ENCODE results near the gene UBA1.

Gene UBA1

DNA sequence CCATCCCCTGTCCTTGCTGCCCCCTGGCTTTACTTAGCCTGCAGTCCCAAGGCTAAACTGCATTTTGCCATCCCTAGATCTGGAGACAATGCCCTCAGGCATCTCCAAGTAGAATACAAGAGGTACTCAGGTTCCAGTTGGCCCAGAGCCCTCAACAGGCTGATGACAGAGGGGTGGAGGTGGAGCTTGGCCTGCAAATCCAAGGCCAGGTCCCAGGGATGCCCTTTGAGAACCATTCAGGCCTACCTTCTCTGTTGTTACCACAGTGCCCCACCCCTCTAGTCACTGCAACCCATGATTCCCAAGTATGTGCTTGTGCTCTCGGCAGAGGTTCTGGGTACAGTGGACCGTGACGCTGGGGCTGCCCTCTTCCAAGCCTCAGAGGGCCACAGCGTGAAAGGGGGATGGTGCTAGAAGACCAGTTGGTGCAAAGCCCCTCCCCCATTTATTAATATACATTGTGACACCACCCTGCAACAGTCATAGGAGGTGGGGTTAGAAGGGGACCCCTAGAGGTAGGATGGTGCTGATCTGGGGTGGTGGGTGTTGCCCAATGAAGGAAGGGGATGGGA, 6.4 kb upstream of the UBA1 start:
- DNase-seq (ENCODE audit: low read depth in 3 of 3): no peak

DNA sequence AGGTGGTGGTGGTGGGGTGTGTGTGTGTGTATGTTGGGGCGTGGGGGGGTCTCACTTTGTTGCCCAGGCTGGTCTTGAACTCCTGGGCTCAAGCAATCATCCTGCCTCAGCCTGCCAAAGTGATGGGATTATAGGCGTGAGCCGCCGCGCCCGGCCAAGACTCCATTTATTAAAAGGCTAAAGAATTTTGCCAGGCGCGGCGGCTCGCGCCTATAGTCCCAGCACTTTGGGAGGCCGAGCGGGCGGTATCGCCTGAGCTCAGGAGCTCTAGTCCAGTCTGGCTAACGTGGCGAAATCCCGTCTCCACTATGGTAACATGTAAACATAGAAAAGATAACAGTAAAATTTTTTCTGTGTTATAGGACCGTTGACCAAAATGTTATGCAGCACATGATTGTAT, 3.7 kb upstream of the UBA1 start:
- no peak for DNase-seq (ENCODE audit: low read depth in 3 of 3)

DNA sequence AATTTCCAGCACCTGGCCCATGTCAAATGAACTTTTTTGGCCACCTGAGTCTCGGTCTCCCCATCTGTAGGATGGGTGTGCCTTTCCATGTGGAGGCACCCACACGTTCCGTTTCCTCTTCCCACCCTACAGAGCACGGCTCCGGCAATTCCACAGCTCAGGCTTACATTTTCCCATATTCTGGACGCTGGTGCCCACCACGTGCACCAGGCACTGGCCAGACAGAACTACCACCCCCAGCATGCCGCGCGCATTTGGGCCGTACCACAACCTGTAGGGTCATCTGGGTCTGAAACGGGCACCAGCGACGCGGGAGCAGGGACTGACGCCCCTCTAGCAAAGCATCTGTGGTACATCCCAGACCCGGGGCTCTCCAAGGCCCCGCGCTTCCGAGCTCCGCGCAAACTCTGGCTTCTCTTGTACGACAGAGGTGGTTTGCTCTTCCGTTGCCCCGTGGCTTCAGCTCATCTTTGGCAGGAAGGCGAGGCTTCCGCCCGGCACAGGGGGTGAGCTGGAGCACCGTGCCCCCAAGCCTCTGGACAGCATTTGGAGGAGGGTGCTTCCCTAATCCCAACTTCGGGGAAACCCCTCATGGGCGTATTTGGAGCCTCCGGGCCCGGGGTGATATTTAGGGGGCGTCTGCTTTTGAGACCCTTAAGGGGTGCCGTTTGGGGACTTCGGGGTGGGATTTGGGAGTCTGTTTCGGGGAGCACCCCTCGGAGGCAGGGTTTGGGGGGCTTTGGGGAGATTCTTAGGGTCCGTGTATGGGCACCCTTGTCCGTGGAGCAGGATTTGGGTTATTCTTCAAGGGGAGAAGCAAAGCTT, 3.0 kb upstream of the UBA1 start:
- DNase-seq (ENCODE audit: low read depth in 3 of 3): peak; percentile 48 to 66 (median 66)

- peak in 2 of 3 experiments; percentile 23 to 35 for DNase-seq (ENCODE audit: low read depth in 3 of 3)
These were observed 2.3 kb upstream of the UBA1 start for GRCh38 chrX:47191331-47191730.

- DNase-seq (ENCODE audit: low read depth in 3 of 3): no peak
These were observed 1.7 kb upstream of the UBA1 start for GRCh38 chrX:47191806-47192401.

- no peak for DNase-seq (ENCODE audit: low read depth in 3 of 3)
These were observed 662 bp downstream of the UBA1 start for GRCh38 chrX:47194194-47194787.

DNA sequence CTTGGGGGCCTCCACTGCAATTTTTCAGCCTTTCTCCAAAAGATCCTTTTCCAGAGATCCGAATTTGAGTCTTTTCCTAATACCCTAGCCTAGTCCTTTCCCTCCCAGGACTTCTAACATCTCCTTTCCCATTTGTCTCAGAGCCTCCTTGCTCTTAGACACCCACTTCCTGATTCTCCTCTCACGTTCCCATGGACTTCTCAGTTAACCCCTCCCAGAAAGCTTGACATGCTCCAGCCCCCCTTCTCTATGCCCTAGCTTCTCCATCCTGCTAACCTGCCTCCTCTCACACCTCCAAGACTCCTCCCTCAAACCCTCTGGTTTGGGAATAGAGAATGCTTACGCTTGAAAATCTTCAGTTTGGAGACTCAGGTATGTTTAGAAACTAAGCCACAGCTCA, 2.5 kb downstream of the UBA1 start:
- no peak for DNase-seq (ENCODE audit: low read depth in 3 of 3)

DNA sequence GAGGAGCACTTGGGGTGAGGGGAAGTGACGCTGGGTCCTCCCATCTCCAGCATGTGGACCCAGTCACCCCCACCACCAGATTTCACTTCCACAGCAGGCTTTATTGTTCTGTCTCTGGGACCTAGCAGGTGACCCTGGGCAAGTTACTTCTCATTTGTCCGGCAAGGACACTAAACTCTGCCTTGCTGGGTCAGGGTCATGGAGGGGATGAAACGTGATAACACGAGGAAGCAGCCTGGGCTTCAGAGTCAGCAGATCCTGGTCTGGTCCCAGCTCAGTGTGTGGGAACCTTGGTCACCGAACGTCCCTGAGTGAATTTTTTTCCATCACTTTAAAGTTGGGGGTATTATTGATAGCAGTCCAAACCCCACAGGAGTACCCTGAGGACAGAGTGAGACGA, 3.9 kb downstream of the UBA1 start:
- DNase-seq (ENCODE audit: low read depth in 3 of 3): no peak

DNA sequence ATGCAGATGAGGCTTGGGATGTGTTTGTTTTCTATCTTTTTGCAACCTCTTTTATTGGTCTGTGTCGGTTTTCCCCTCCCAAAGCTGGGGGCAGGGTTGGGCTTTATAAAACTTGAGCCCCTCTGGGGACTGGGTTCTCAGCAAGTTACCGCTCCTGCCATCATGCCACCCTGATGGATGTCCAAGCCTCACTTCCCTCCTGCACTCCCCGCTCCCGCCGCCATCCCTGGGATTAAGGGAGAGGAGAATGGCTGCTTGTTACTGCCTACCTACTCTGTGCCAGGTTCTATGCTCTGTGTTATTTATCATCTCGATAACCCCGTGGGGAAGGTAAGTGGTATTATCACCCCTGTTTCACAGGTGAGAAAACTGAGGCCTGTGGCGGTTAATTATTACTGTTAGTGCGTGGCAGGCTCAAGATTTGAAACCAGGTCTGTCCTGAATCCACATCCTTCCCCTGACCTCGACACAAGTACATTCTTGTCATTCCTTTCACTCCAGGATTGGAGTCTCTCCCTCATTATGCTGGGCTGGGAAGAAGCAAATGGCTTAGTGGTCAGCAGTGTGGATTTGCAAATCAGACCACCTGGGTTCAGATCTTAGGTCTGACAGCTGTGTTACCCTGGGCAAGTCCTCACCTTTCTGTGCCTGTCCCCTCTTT, 4.5 kb downstream of the UBA1 start:
- no peak for DNase-seq (ENCODE audit: low read depth in 3 of 3)

GRCh38 chrX:47198687-47199080, 5.1 kb downstream of the UBA1 start:
- no peak for DNase-seq (ENCODE audit: low read depth in 3 of 3)

DNA sequence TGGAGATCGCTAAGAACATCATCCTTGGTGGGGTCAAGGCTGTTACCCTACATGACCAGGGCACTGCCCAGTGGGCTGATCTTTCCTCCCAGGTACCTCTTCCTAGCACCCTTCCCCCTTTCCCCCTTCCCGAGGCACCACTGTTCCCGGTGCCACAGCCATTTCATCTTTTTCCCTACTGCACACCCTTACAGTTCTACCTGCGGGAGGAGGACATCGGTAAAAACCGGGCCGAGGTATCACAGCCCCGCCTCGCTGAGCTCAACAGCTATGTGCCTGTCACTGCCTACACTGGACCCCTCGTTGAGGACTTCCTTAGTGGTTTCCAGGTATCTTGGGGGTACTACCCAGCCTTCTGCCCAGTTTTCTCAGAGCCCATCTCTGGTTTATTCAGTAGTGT, 5.7 kb downstream of the UBA1 start:
- DNase-seq (ENCODE audit: low read depth in 3 of 3): no peak

DNA sequence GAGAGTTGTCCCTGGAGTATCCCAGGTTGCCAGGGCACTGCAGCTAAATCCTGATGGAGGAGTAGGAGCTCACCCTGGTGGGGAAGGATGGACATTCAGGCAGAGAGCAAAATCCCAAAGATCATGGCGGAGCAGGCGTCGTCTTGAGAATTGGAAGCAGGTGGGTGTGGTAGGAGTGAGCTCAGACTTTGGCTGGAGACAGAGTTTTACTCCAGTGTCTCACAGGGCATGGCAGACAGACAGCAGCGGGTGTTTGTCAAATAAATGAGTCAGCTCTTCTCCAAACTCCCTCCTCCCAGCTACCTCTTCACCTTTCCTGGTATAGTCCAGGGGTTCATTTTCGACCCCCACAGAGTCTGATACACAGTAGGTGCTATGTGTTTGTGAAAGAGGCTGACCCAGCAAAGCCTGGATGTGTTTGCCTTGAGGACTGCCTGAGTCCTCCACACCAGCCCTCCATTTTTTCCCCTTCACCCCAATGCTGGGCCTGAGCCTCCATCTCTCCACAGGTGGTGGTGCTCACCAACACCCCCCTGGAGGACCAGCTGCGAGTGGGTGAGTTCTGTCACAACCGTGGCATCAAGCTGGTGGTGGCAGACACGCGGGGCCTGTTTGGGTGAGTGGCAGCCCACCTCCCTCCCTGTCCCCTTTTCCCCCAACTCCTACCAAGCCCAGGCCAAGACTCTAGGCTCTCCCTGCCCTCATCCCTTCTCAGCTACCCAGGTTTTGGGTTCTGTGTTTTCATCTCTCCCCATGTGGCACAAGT, 6.9 kb downstream of the UBA1 start:
- DNase-seq (ENCODE audit: low read depth in 3 of 3): no peak

DNA sequence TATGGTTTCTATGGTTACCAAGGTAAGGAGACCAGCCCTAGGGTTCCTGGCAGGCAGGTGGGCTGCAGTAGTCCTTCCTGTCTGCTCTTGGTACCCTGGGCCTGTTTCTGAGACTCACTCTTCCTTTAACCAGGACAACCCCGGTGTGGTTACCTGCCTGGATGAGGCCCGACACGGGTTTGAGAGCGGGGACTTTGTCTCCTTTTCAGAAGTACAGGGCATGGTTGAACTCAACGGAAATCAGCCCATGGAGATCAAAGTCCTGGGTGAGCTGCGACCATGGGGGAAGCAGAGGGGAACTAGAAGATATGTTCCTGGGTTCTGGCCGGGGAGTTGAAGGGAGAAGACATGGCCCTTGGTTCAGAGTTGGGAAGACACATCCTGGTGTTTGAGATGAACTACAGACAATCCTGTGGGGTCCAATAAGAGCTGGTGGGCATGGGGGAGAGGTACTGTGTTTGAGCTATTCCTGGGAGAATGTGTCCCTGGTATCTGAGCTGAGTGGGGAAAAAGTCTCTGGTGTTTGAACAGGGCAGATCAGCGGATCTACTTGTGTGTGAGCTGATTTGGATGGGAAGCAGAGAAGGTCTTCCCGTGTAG, 7.8 kb downstream of the UBA1 start:
- no peak for DNase-seq (ENCODE audit: low read depth in 3 of 3)

DNA sequence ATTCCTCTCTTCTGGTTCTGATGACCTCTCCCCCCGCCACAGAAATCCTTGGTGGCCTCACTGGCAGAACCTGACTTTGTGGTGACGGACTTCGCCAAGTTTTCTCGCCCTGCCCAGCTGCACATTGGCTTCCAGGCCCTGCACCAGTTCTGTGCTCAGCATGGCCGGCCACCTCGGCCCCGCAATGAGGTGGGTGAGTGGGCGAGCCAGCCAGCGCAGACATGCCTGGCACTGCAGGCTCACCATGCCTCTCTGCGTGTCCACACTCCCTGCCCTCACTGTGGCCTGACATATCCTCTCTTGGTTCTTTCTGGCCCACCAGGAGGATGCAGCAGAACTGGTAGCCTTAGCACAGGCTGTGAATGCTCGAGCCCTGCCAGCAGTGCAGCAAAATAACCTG, 8.7 kb downstream of the UBA1 start:
- no peak for DNase-seq (ENCODE audit: low read depth in 3 of 3)

DNA sequence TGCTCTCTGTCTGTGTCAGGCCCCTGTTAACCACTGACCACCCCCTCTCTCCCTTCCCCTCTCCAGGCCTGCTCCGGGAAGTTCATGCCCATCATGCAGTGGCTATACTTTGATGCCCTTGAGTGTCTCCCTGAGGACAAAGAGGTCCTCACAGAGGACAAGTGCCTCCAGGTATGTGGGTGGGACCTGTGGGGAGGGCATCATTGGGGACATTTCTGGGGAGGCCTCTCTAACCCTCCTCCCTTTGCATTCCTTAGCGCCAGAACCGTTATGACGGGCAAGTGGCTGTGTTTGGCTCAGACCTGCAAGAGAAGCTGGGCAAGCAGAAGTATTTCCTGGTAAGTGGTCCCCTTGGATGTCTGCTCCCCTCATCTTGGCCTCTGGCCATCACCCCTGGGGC, 9.2 kb downstream of the UBA1 start:
- DNase-seq (ENCODE audit: low read depth in 3 of 3): no peak

DNA sequence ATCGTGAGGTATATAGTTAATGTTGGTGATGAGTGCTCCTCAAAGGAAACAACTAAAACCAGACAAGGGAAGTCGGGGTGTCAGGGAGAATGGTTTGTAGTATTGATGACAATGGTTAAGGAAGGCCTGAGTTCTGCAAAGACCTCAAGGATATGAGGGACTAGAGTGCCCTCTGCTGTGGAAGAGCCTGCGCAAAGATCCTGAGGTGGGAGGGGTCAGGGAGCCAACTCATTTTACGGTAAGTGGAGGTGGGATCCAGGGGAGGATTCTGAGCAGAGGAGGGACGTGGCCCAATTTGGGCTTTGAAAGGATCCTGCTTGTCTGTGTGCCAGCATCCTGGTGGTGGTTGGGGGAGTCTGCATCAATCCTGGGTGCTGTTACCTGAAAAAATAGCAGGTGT, 11.3 kb downstream of the UBA1 start:
- DNase-seq (ENCODE audit: low read depth in 3 of 3): no peak

DNA sequence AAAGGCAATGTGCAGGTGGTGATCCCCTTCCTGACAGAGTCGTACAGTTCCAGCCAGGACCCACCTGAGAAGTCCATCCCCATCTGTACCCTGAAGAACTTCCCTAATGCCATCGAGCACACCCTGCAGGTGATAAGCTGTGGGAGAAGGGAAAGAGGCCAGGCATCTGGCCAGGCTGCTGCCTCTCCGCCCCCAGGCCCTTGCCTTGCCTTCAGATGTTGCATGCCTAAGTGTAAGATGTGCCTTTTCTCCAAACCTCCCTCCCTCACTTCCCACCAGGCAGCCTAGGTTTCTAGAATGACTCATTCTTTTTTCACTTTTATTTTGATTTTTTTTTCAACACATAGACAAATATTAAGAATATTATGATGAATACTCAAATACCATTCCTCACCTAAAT, 12.7 kb downstream of the UBA1 start:
- no peak for DNase-seq (ENCODE audit: low read depth in 3 of 3)

GRCh38 chrX:47208108-47208507, 14.5 kb downstream of the UBA1 start:
- DNase-seq (ENCODE audit: low read depth in 3 of 3): no peak

- no peak for DNase-seq (ENCODE audit: low read depth in 3 of 3)
These were observed 16.0 kb downstream of the UBA1 start for GRCh38 chrX:47209508-47210238.

GRCh38 chrX:47210661-47211425, 17.2 kb downstream of the UBA1 start:
- DNase-seq (ENCODE audit: low read depth in 3 of 3): no peak

Data from stimulated activated CD4-positive, alpha-beta T cell treated with anti-CD3 and anti-CD28 coated beads, TNF-alpha, amount 100 ng/mL, for 4 hours (primary cell).